ENCODE data around the gene TMEM63B.

The TMEM63B gene

DNA sequence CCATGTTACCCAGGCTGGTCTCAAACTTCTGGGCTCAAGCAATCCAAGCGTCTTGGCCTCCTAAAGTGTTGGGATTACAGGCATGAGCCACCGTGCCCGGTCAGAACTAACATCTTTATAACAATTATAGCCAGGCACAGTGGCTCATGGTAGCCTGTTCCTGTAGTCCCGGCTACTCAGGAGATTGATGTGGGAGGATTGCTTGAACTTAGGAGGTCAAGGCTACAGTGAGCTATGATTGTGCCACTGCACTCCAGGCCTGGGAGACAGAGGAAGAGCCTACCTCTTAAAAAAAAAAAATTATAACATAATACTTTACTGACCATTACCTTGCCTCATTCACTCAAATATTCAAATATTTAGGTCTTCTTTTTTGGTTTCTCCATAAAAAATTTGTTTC is 72.5 kb downstream of the TMEM63B start:
- H3K36me3 ChIP-seq (ENCODE audit: control insufficient read depth in 2 of 2, insufficient read depth in 2 of 2, low read length in 2 of 2) = no peaks in the 10 kb centered on the region
- no peak overlapping the region for H3K27ac ChIP-seq (ENCODE audit: low read length)
- no peak overlapping the region for H3K4me3 ChIP-seq (ENCODE audit: low read length in 2 of 2)
- no peak overlapping the region for H3K9ac ChIP-seq (ENCODE audit: low read length in 2 of 2)
- H3K4me1 ChIP-seq (ENCODE audit: control insufficient read depth, insufficient read depth, low read length) = no peaks in the 10 kb centered on the region
- no peaks in the 10 kb centered on the region for H3K9me3 ChIP-seq (ENCODE audit: control insufficient read depth in 2 of 2, low read length in 2 of 2)
- no peaks in the 10 kb centered on the region for H3K27me3 ChIP-seq (ENCODE audit: control insufficient read depth in 1 of 2, insufficient read depth in 2 of 2, low read length in 2 of 2)

DNA sequence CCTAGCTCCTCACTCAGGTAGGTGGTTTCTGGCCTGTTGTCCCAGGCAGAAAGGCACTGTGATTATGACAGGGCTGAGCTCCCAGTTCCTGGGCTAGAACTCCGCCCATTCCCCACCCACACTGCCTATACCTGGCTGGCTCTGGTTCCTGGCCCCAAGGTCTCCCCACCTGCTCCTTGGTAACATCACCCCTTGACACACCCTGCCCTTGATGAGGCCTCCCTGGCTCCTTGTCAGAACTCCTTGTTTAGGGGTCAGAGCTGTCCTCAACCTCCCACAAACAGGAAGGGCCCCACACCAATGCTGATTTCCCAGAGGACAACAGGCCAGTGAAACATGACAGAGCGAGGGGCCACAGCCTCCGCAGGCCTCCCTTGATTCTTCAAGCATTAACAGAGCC is 73.8 kb downstream of the TMEM63B start:
- Histone ChIP-seq H3K36me3 (ENCODE audit: control insufficient read depth in 2 of 2, insufficient read depth in 2 of 2, low read length in 2 of 2) (no peaks in the 10 kb centered on the region), H3K27ac (ENCODE audit: low read length) (no peak overlapping the region), H3K4me3 (ENCODE audit: low read length in 2 of 2) (no peak overlapping the region), H3K9ac (ENCODE audit: low read length in 2 of 2) (no peak overlapping the region), H3K9me3 (ENCODE audit: control insufficient read depth in 2 of 2, low read length in 2 of 2) (no peaks in the 10 kb centered on the region), H3K27me3 (ENCODE audit: control insufficient read depth in 1 of 2, insufficient read depth in 2 of 2, low read length in 2 of 2) (no peaks in the 10 kb centered on the region), H3K4me1 (ENCODE audit: control insufficient read depth, insufficient read depth, low read length) (no peaks in the 10 kb centered on the region)

DNA sequence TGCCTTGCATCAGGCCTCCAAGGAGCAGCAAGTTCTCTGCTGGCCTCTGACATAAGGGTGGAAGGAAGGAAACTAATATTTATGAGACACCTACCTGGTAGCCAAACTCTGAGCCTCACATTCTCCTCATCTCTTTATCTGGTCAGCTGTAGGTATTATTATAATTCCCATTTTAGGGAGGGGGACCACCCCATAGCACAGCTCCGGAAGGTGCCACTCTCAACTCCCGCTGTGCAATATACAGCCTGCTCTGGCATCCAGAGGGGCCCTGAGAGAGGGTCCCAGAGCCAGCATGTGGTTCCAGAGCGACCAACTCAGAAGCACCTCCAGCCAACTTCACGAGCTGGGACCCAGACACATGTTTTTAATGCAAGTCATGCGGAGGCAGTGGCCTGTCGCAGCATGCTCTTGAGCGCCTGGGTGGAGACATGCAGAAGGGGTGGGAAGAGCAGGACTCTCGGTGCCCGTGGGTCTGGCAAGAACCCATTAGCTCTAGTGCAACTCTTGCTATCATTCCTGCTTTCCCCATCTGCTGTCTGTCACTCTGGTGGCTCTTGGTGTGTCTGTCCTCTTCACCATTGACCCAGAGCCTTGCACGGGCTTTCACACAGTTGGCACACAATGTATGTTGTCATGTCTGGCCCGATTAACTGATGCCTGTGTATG is 74.4 kb downstream of the TMEM63B start:
- Histone ChIP-seq H3K9me3 (ENCODE audit: control insufficient read depth in 2 of 2, low read length in 2 of 2) (no peaks in the 10 kb centered on the region), H3K4me3 (ENCODE audit: low read length in 2 of 2) (no peak overlapping the region), H3K27ac (ENCODE audit: low read length) (no peak overlapping the region), H3K27me3 (ENCODE audit: control insufficient read depth in 1 of 2, insufficient read depth in 2 of 2, low read length in 2 of 2) (no peaks in the 10 kb centered on the region), H3K4me1 (ENCODE audit: control insufficient read depth, insufficient read depth, low read length) (no peaks in the 10 kb centered on the region), H3K36me3 (ENCODE audit: control insufficient read depth in 2 of 2, insufficient read depth in 2 of 2, low read length in 2 of 2) (no peaks in the 10 kb centered on the region), H3K9ac (ENCODE audit: low read length in 2 of 2) (no peak overlapping the region)

DNA sequence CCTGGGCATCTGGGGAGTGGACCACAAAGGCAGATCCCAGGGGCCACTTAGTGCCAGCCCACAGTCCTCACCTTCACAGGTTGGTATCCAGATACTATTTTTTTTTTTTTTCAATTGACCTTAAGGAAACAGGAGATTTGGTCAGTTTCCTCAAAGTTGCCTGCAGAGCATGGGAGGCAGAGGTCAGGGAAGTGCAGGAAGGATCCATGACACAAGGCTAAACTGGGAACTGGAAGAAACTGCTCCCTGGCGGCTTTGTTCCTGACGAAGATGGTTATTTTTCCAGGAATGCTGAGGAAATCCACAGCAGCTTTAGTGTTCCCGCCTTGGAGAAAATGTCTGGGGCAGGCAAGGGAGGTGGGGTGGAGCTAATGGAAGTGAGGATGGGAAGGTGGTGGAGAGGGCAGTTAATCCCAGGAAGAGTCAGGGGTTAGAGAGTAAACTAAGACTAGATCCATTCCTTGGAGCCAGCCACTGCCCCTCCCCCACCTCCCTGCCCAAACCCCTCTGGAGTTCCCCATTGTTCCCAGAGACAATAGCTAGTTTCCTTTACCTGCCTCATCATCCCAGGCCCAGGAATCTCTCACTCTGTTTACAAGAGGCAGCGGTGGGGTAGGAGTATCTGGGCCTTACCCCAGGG is 75.1 kb downstream of the TMEM63B start:
- no peaks in the 10 kb centered on the region for H3K4me1 ChIP-seq (ENCODE audit: control insufficient read depth, insufficient read depth, low read length)
- H3K27ac ChIP-seq (ENCODE audit: low read length) = no peak overlapping the region
- no peak overlapping the region for H3K9ac ChIP-seq (ENCODE audit: low read length in 2 of 2)
- no peaks in the 10 kb centered on the region for H3K36me3 ChIP-seq (ENCODE audit: control insufficient read depth in 2 of 2, insufficient read depth in 2 of 2, low read length in 2 of 2)
- H3K27me3 ChIP-seq (ENCODE audit: control insufficient read depth in 1 of 2, insufficient read depth in 2 of 2, low read length in 2 of 2) = no peaks in the 10 kb centered on the region
- no peaks in the 10 kb centered on the region for H3K9me3 ChIP-seq (ENCODE audit: control insufficient read depth in 2 of 2, low read length in 2 of 2)
- H3K4me3 ChIP-seq (ENCODE audit: low read length in 2 of 2) = no peak overlapping the region

- Histone ChIP-seq H3K9me3 (ENCODE audit: control insufficient read depth in 2 of 2, low read length in 2 of 2) (no peaks in the 10 kb centered on the region), H3K27ac (ENCODE audit: low read length) (no peak overlapping the region), H3K4me1 (ENCODE audit: control insufficient read depth, insufficient read depth, low read length) (no peaks in the 10 kb centered on the region), H3K4me3 (ENCODE audit: low read length in 2 of 2) (no peak overlapping the region), H3K9ac (ENCODE audit: low read length in 2 of 2) (no peak overlapping the region), H3K27me3 (ENCODE audit: control insufficient read depth in 1 of 2, insufficient read depth in 2 of 2, low read length in 2 of 2) (no peaks in the 10 kb centered on the region), H3K36me3 (ENCODE audit: control insufficient read depth in 2 of 2, insufficient read depth in 2 of 2, low read length in 2 of 2) (no peaks in the 10 kb centered on the region)
These were observed 75.8 kb downstream of the TMEM63B start for GRCh38 chr6:44202972-44203750.

DNA sequence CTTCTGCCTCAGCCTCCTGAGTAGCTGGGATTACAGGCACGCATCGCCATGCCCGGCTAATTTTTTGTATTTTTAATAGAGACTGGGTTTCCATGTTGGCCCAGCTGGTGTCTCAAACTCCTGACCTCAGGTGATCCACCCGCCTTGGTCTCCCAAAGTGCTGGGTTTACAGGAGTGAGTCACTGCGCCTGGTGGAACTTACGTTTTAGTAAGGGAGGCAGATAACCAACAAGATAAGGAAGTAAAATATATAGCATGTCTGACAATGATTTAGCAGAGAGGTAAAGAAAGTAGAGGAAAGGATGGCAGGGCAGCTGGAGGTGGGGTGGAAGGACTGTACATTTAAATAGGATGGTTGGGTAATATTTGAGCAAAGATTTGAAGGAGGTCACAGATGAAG is 76.6 kb downstream of the TMEM63B start:
- Histone ChIP-seq H3K9ac (ENCODE audit: low read length in 2 of 2) (no peak overlapping the region), H3K27ac (ENCODE audit: low read length) (no peak overlapping the region), H3K27me3 (ENCODE audit: control insufficient read depth in 1 of 2, insufficient read depth in 2 of 2, low read length in 2 of 2) (no peaks in the 10 kb centered on the region), H3K36me3 (ENCODE audit: control insufficient read depth in 2 of 2, insufficient read depth in 2 of 2, low read length in 2 of 2) (no peaks in the 10 kb centered on the region), H3K4me1 (ENCODE audit: control insufficient read depth, insufficient read depth, low read length) (no peaks in the 10 kb centered on the region), H3K9me3 (ENCODE audit: control insufficient read depth in 2 of 2, low read length in 2 of 2) (no peaks in the 10 kb centered on the region), H3K4me3 (ENCODE audit: low read length in 2 of 2) (no peak overlapping the region)

Data from stomach smooth muscle (tissue), 2 donors.